GM12878 (cell line): ENCODE data around the gene NOL12. TPM values are rescaled to one million over a fixed set of nuclear protein-coding genes. Genes with fewer than 3 reads are reported as not detected.

Experiments used
- ATAC-seq: fragments of 200-7000 bp; cut with Tn5 transposase; 3 replicates; pipeline ENCODE4 v1.9.1; 2020; ENCODE audit warnings: mild to moderate bottlenecking, moderate library complexity
- BruUV-seq: library from RNA; stranded (reverse); fragments of 400-500 nt; replicated peaks from 2 replicates; lab custom pipeline; 2021; lab: Mats Ljungman, UMichigan
- CTCF ChIA-PET: fragments of 300-600 bp; sonication (Branson Sonifier 250); formaldehyde crosslinking; extraction: SDS; loops from one replicate; lab custom pipeline; 2021; ENCODE audit warnings: inconsistent platforms; lab: Yijun Ruan, JAX
- POLR2A ChIA-PET: fragments of 350-600 bp; formaldehyde crosslinking; extraction: SDS; loops from one replicate; lab custom pipeline; 2021; ENCODE audit warnings: inconsistent platforms; lab: Charles Lee
- RAD21 ChIA-PET: fragments of 300-600 bp; sonication (Branson Sonifier 250); formaldehyde crosslinking; loops from one replicate; lab custom pipeline; 2023; ENCODE audit warnings: antibody characterized with exemption; ENCODE audit not compliant: unreplicated experiment; lab: Charles Lee
- SMC1A ChIA-PET: fragments of 300-600 bp; sonication (Branson Sonifier 250); formaldehyde crosslinking; loops from one replicate; lab custom pipeline; 2023; ENCODE audit not compliant: unreplicated experiment, uncharacterized antibody; lab: Charles Lee
- DNase-seq: peaks from one replicate; pipeline ENCODE4 v3.0.0-alpha.2; 2011; ENCODE audit warnings: low read depth, low spot score
- FAIRE-seq: peaks from 3 replicates; lab custom pipeline; 2011; peaks lifted over from hg19 to GRCh38; lab: Jason Lieb, UNC
- H2AFZ ChIP-seq: 2 replicates; pipeline ENCODE4 v1.6.0; 2011; ENCODE audit warnings: low read depth, low read length, control low read depth; ENCODE audit not compliant: control insufficient read depth
- H3K27ac ChIP-seq: 2 replicates; pipeline ENCODE4 v1.5.1; 2011; ENCODE audit warnings: control low read depth; ENCODE audit not compliant: control insufficient read depth, insufficient read depth
- H3K27me3 ChIP-seq, 2 experiments: replicated peaks in 1 of 2; 2 replicates each; pipeline versions ENCODE4 v1.6.0 to v1.6.1; 2011; ENCODE audit warnings: low read length in 1 of 2; ENCODE audit not compliant: control insufficient read depth in 2 of 2, insufficient read depth in 2 of 2
- H3K36me3 ChIP-seq, 2 experiments: 2 replicates each; pipeline ENCODE4 v1.5.1; 2011; ENCODE audit warnings: low read length in 1 of 2; ENCODE audit not compliant: control insufficient read depth in 2 of 2, insufficient read depth in 2 of 2
- H3K4me1 ChIP-seq: 2 replicates; pipeline ENCODE4 v1.6.1; 2011; ENCODE audit warnings: mild to moderate bottlenecking, low read length, moderate library complexity, mixed read lengths; ENCODE audit not compliant: control insufficient read depth, insufficient read depth
- H3K4me2 ChIP-seq: 2 replicates; pipeline ENCODE4 v1.6.0; 2011; ENCODE audit warnings: control low read depth; ENCODE audit not compliant: control insufficient read depth, insufficient read depth
- H3K4me3 ChIP-seq: fragments of 200-600 bp; sonication (generic); 2 replicates; pipeline ENCODE4 v1.5.1; 2016
- H3K79me2 ChIP-seq: 2 replicates; pipeline ENCODE4 v1.6.0; 2011; ENCODE audit warnings: low read length; ENCODE audit not compliant: control insufficient read depth, insufficient read depth
- H3K9ac ChIP-seq: 2 replicates; pipeline ENCODE4 v1.8.0; 2011; ENCODE audit warnings: low read length, control low read depth, mixed read lengths; ENCODE audit not compliant: control insufficient read depth, insufficient read depth
- H3K9me3 ChIP-seq: replicated peaks from 3 replicates; pipeline ENCODE4 v1.5.1; 2011; ENCODE audit warnings: mild to moderate bottlenecking, low read length; ENCODE audit not compliant: control insufficient read depth, insufficient read depth
- H4K20me1 ChIP-seq: 2 replicates; pipeline ENCODE4 v1.6.0; 2011; ENCODE audit not compliant: control insufficient read depth, insufficient read depth
- EP300 ChIP-seq, 2 experiments: fragments of 150-350 bp in 1 of 2; IDR thresholded peaks; 2 replicates each; pipeline ENCODE4 v1.6.1; 2011 to 2012; ENCODE audit warnings: low read depth in 2 of 2, low read length in 2 of 2, borderline replicate concordance in 1 of 2, improper control_type of control experiment in 1 of 2, inconsistent platforms in 1 of 2; ENCODE audit not compliant: control insufficient read depth in 1 of 2
- KDM1A ChIP-seq: fragments of 200-600 bp; sonication (generic); IDR thresholded peaks from 2 replicates; pipeline ENCODE4 v1.6.1; 2016; ENCODE audit warnings: borderline replicate concordance
- YBX1 ChIP-seq: fragments of 450-650 bp; IDR thresholded peaks from 2 replicates; pipeline ENCODE4 v1.6.1; 2016; ENCODE audit warnings: antibody characterized with exemption
- ZNF384 ChIP-seq: IDR thresholded peaks from 2 replicates; pipeline ENCODE4 v1.6.1; 2012; ENCODE audit warnings: low read depth, mild to moderate bottlenecking, low read length, improper control_type of control experiment, borderline replicate concordance
- ZZZ3 ChIP-seq: IDR thresholded peaks from 2 replicates; pipeline ENCODE4 v1.6.1; 2011; ENCODE audit warnings: low read depth; ENCODE audit not compliant: control insufficient read depth, insufficient read length
- WGBS: methylation state at CpG from one replicate; pipeline ENCODE4 v1.1.6; 2016; ENCODE audit warnings: low lambda C conversion rate; ENCODE audit not compliant: insufficient replicate concordance, insufficient coverage; ENCODE audit errors: missing lambda C conversion rate; 5-methylcytosine and 5-hydroxymethylcytosine counted together
- in situ Hi-C: fragments of 300-500 bp; cut with MboI; formaldehyde crosslinking; loops from 9 replicates; pipeline ENCODE4 v1.14.3; 2018; ENCODE audit warnings: mixed read lengths
- intact Hi-C: fragments of 100-400 bp; cut with micrococcal nuclease; formaldehyde crosslinking; loops from one replicate; pipeline ENCODE4 v1.14.2; 2022; ENCODE audit not compliant: unreplicated experiment
- polyA plus RNA-seq, 11 experiments: library from polyadenylated mRNA; depleted of rRNA in 4 of 11; unstranded in 6 of 11; stranded (reverse) in 5 of 11; fragments of >200 nt; fragmentation: Nextera tagmentation in 4 of 11; fragmentation: Illumina TruSeq in 1 of 11; extraction: Ambion mirVana in 4 of 11; extraction: Trizol in 1 of 11; gene quantifications; 1 replicate in 1 of 11; 2 replicates in 10 of 11; pipeline versions ENCODE4 v1.2.1 to v1.2.3, GENCODE V29; 2011 to 2016; ENCODE audit warnings: inconsistent platforms in 2 of 11, missing spikeins in 2 of 11, low read depth in 1 of 11
- total RNA-seq, 4 experiments: library from RNA; depleted of rRNA in 3 of 4; stranded (reverse); fragments of >200 nt in 3 of 4; fragmentation: Illumina TruSeq in 1 of 4; extraction: Trizol in 1 of 4; gene quantifications; 2 replicates each; pipeline versions ENCODE4 v1.2.1 to v1.2.3, GENCODE V29; 2013 to 2021
- TF ChIP-seq, protein P1 (sequence below): fragments of 450-650 bp; IDR thresholded peaks from 2 replicates; pipeline ENCODE4 v1.6.1; 2016; ENCODE audit warnings: mild to moderate bottlenecking, moderate library complexity, borderline replicate concordance
- TF ChIP-seq, protein P2 (sequence below): fragments of 450-650 bp; formaldehyde crosslinking; IDR thresholded peaks from 2 replicates; pipeline ENCODE4 v1.4.0; 2022; ENCODE audit warnings: mild to moderate bottlenecking, moderate library complexity
- TF ChIP-seq, protein P3 (sequence below): IDR thresholded peaks from 2 replicates; pipeline ENCODE4 v1.6.1; 2012; ENCODE audit warnings: improper control_type of control experiment, low read depth, low read length; ENCODE audit not compliant: insufficient replicate concordance

NOL12 gene
- total and polyA plus RNA-seq, 10 of the 15 experiments (the other 5 are each of a cell fraction or from before 2014, with no cell fraction given) = 3.3 to 69.4 (median 41.1) TPM

DNA sequence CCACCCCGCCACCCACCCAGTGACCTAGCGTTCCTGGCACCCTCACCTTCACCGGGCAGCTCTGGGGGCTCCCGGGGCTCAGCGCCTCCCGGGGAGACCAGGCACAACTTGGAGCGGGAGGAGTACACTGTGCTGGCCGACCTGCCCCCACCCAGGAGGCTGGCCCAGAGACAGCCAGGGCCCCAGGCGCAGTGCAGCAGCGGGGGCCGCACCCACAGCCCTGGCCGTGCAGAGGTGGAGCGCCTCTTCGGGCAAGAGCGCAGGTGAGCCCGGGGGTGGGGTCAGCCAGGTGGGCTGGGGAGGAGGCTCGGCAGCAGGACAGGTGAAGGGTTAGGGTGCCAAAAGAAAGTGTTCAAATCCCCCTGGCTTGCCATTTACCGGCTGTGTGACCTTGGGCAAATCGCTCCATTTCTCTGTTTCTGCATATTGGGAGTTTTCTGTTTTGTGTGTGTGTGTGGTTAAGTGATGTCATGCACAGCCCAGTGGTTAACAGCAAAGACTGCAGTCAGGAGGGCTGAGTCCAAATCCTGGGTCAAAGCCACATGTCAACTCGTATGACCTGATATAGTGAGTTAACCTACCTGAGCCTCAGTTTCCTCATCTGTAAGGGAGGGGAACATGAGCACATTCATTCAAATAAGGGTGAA lies 40.2 kb downstream of the NOL12 start (continued):
- TF ChIP-seq, protein P1, sequence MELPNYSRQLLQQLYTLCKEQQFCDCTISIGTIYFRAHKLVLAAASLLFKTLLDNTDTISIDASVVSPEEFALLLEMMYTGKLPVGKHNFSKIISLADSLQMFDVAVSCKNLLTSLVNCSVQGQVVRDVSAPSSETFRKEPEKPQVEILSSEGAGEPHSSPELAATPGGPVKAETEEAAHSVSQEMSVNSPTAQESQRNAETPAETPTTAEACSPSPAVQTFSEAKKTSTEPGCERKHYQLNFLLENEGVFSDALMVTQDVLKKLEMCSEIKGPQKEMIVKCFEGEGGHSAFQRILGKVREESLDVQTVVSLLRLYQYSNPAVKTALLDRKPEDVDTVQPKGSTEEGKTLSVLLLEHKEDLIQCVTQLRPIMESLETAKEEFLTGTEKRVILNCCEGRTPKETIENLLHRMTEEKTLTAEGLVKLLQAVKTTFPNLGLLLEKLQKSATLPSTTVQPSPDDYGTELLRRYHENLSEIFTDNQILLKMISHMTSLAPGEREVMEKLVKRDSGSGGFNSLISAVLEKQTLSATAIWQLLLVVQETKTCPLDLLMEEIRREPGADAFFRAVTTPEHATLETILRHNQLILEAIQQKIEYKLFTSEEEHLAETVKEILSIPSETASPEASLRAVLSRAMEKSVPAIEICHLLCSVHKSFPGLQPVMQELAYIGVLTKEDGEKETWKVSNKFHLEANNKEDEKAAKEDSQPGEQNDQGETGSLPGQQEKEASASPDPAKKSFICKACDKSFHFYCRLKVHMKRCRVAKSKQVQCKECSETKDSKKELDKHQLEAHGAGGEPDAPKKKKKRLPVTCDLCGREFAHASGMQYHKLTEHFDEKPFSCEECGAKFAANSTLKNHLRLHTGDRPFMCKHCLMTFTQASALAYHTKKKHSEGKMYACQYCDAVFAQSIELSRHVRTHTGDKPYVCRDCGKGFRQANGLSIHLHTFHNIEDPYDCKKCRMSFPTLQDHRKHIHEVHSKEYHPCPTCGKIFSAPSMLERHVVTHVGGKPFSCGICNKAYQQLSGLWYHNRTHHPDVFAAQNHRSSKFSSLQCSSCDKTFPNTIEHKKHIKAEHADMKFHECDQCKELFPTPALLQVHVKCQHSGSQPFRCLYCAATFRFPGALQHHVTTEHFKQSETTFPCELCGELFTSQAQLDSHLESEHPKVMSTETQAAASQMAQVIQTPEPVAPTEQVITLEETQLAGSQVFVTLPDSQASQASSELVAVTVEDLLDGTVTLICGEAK = no peak
- no peak for TF ChIP-seq YBX1

DNA sequence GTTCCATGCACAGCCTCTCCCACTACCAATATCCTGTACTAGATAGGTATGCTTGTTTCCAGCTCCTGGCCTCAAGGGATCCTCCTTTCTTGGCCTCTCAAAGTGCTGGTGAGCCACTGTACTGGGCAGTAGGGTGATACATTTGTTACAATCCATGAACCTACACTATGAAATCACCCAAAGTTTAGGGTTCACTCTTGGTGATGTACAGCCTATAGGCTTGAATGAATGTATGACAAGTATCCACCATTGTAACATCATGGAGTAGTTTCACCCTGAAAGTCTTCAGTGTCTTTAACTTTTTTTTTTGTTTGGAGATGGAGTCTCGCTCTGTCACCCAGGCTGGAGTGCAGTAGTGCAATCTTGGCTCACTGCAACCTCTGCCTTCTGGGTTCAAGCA lies 42.5 kb downstream of the NOL12 start:
- RAD21 ChIA-PET = no interaction called here
- CTCF ChIA-PET = interaction anchor here (0.7 to 4.7 kb wide), 4 partner anchors 13 to 86 kb away, joined by 3 to 17 read pairs (median 4); partner anchors contain the start of gene NOL12
- H3K36me3 ChIP-seq = no peaks in the 10 kb centered on the region
- DNase-seq (no peak), FAIRE-seq (no peak), ATAC-seq (no peak; the same call in 2 of the 3 replicates)
- POLR2A ChIA-PET = interaction anchor here (1.5 kb wide), 1 partner anchor 9 kb away, joined by 4 read pairs; no protein-coding TSS in a partner anchor
- H3K9me3 ChIP-seq = no peaks in the 10 kb centered on the region
- H3K27me3 ChIP-seq = no peaks in the 10 kb centered on the region
- no peak overlapping the region for H3K4me3 ChIP-seq
- no peak overlapping the region for H2AFZ ChIP-seq
- H4K20me1 ChIP-seq = no peaks in the 10 kb centered on the region
- no TSS peak for BruUV-seq
- no peaks in the 10 kb centered on the region for H3K79me2 ChIP-seq
- no peaks in the 10 kb centered on the region for H3K4me1 ChIP-seq
- no peak overlapping the region for H3K27ac ChIP-seq
- SMC1A ChIA-PET = no interaction called here
- WGBS = 75% methylated on average over 1 of the region's 1 CpG
- H3K4me2 ChIP-seq = no peak overlapping the region
- in situ Hi-C loops (no loop called here), intact Hi-C loops (no loop called here)
- H3K9ac ChIP-seq = no peak overlapping the region
- no peak for TF ChIP-seq EP300 (IDR thresholded peaks at IDR 0.05; ENCODE audit: borderline replicate concordance in 1 of 2, control insufficient read depth in 1 of 2, low read depth in 2 of 2, low read length in 2 of 2)
- TF ChIP-seq, protein P2, sequence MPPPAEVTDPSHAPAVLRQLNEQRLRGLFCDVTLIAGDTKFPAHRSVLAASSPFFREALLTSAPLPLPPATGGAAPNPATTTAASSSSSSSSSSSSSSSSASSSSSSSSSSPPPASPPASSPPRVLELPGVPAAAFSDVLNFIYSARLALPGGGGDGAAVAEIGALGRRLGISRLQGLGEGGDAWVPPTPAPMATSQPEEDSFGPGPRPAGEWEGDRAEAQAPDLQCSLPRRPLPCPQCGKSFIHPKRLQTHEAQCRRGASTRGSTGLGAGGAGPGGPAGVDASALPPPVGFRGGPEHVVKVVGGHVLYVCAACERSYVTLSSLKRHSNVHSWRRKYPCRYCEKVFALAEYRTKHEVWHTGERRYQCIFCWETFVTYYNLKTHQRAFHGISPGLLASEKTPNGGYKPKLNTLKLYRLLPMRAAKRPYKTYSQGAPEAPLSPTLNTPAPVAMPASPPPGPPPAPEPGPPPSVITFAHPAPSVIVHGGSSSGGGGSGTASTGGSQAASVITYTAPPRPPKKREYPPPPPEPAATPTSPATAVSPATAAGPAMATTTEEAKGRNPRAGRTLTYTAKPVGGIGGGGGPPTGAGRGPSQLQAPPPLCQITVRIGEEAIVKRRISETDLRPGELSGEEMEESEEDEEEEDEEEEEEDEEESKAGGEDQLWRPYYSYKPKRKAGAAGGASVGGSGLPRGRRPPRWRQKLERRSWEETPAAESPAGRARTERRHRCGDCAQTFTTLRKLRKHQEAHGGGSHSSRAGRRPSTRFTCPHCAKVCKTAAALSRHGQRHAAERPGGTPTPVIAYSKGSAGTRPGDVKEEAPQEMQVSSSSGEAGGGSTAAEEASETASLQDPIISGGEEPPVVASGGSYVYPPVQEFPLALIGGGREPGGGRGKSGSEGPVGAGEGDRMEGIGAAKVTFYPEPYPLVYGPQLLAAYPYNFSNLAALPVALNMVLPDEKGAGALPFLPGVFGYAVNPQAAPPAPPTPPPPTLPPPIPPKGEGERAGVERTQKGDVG = no peak
- no peak for TF ChIP-seq KDM1A
- no peak for TF ChIP-seq ZNF384
- TF ChIP-seq ZZZ3 = no peak
- TF ChIP-seq, protein P3, sequence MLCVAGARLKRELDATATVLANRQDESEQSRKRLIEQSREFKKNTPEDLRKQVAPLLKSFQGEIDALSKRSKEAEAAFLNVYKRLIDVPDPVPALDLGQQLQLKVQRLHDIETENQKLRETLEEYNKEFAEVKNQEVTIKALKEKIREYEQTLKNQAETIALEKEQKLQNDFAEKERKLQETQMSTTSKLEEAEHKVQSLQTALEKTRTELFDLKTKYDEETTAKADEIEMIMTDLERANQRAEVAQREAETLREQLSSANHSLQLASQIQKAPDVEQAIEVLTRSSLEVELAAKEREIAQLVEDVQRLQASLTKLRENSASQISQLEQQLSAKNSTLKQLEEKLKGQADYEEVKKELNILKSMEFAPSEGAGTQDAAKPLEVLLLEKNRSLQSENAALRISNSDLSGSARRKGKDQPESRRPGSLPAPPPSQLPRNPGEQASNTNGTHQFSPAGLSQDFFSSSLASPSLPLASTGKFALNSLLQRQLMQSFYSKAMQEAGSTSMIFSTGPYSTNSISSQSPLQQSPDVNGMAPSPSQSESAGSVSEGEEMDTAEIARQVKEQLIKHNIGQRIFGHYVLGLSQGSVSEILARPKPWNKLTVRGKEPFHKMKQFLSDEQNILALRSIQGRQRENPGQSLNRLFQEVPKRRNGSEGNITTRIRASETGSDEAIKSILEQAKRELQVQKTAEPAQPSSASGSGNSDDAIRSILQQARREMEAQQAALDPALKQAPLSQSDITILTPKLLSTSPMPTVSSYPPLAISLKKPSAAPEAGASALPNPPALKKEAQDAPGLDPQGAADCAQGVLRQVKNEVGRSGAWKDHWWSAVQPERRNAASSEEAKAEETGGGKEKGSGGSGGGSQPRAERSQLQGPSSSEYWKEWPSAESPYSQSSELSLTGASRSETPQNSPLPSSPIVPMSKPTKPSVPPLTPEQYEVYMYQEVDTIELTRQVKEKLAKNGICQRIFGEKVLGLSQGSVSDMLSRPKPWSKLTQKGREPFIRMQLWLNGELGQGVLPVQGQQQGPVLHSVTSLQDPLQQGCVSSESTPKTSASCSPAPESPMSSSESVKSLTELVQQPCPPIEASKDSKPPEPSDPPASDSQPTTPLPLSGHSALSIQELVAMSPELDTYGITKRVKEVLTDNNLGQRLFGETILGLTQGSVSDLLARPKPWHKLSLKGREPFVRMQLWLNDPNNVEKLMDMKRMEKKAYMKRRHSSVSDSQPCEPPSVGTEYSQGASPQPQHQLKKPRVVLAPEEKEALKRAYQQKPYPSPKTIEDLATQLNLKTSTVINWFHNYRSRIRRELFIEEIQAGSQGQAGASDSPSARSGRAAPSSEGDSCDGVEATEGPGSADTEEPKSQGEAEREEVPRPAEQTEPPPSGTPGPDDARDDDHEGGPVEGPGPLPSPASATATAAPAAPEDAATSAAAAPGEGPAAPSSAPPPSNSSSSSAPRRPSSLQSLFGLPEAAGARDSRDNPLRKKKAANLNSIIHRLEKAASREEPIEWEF = no peak
